SU-DHL-6 (cell line): ENCODE measurements around the gene GTF3C1.

Experiments
- H2AFZ ChIP-seq: fragments of 200-600 bp; sonication (generic); 2 replicates; pipeline ENCODE4 v1.6.1; 2014; ENCODE audit warnings: low read depth, mild to moderate bottlenecking, moderate library complexity, mixed read lengths, antibody characterized with exemption, low read length; ENCODE audit not compliant: severe bottlenecking
- H3F3A ChIP-seq: fragments of 200-600 bp; shearing (Covaris generic); 2 replicates; pipeline ENCODE4 v1.6.0; 2016; ENCODE audit warnings: antibody characterized with exemption, mild to moderate bottlenecking; ENCODE audit not compliant: insufficient read depth
- H3K27ac ChIP-seq: fragments of 200-600 bp; sonication (generic); 2 replicates; pipeline ENCODE4 v1.5.1; 2016; ENCODE audit warnings: low read depth, mild to moderate bottlenecking, low read length, moderate library complexity, mixed read lengths
- H3K27me3 ChIP-seq: fragments of 200-600 bp; sonication (generic), shearing (Covaris generic); 2 replicates; pipeline ENCODE4 v1.6.0; 2014; ENCODE audit warnings: mild to moderate bottlenecking, low read length
- H3K36me3 ChIP-seq: fragments of 200-600 bp; sonication (generic); 2 replicates; pipeline ENCODE4 v1.6.1; 2014; ENCODE audit warnings: mild to moderate bottlenecking, low read length, mixed read lengths
- H3K4me2 ChIP-seq: fragments of 300-600, 200-600 bp; shearing (Covaris generic), sonication (generic); 2 replicates; pipeline ENCODE4 v1.6.0; 2014; ENCODE audit warnings: low read length, low read depth, mild to moderate bottlenecking; ENCODE audit not compliant: poor library complexity, severe bottlenecking
- H3K4me3 ChIP-seq: fragments of 200-600 bp; sonication (generic); 2 replicates; pipeline ENCODE4 v1.5.1; 2014; ENCODE audit warnings: antibody characterized with exemption, low read length, mild to moderate bottlenecking, mixed read lengths; ENCODE audit not compliant: insufficient read depth, poor library complexity, severe bottlenecking
- H3K79me2 ChIP-seq: fragments of 200-600 bp; sonication (generic); 2 replicates; pipeline ENCODE4 v1.6.1; 2014; ENCODE audit warnings: mild to moderate bottlenecking, low read length, moderate library complexity; ENCODE audit not compliant: insufficient read depth
- H3K9ac ChIP-seq: fragments of 200-600 bp; sonication (generic); 2 replicates; pipeline ENCODE4 v1.7.0; 2014; ENCODE audit warnings: mild to moderate bottlenecking, low read length
- H3K9me2 ChIP-seq: fragments of 200-600 bp; sonication (generic); replicated peaks from 2 replicates; pipeline ENCODE4 v1.6.1; 2014; ENCODE audit warnings: low read length; ENCODE audit not compliant: insufficient read depth
- H3K9me3 ChIP-seq: fragments of 200-600 bp; sonication (generic); 2 replicates; pipeline ENCODE4 v1.6.1; 2014; ENCODE audit warnings: low read length, mixed read lengths; ENCODE audit not compliant: insufficient read depth
- H4K20me1 ChIP-seq: fragments of 200-600 bp; sonication (generic); 2 replicates; pipeline ENCODE4 v1.6.1; 2014; ENCODE audit warnings: low read depth, mild to moderate bottlenecking, antibody characterized with exemption, low read length, moderate library complexity, mixed read lengths
- CTCF ChIP-seq: fragments of 200-600 bp; sonication (generic); IDR thresholded peaks from one replicate; pipeline ENCODE4 v1.5.1; 2017; ENCODE audit warnings: antibody characterized with exemption, mild to moderate bottlenecking, low read length, moderate library complexity; ENCODE audit not compliant: insufficient read depth, poor library complexity, severe bottlenecking
- EZH2phosphoT487 ChIP-seq: fragments of 200-600 bp; sonication (generic), shearing (Covaris generic); conservative IDR thresholded peaks from 2 replicates; pipeline ENCODE4 v1.6.1; 2018; ENCODE audit warnings: mild to moderate bottlenecking, antibody characterized with exemption, low read length, moderate library complexity, mixed read lengths

GTF3C1 gene

GRCh38 chr16:27561216-27561615, 11.5 kb upstream of the GTF3C1 start:
- Histone ChIP-seq H3K9ac (no peak overlapping the region), H3K9me3 (no peaks in the 10 kb centered on the region), H3K9me2 (no peaks in the 10 kb centered on the region), H3K27me3 (no peaks in the 10 kb centered on the region), H3K4me2 (no peak overlapping the region), H3K4me3 (no peak overlapping the region), H4K20me1 (no peaks in the 10 kb centered on the region), H3K27ac (no peak overlapping the region), H3K36me3 (no peaks in the 10 kb centered on the region), H2AFZ (no peak overlapping the region), H3F3A (no peaks in the 10 kb centered on the region), H3K79me2 (no peaks in the 10 kb centered on the region)
- TF ChIP-seq EZH2phosphoT487 (no peak), CTCF (no peak)

- Histone ChIP-seq H2AFZ (no peak overlapping the region), H4K20me1 (no peaks in the 10 kb centered on the region), H3K9ac (no peak overlapping the region), H3K27ac (no peak overlapping the region), H3K27me3 (no peaks in the 10 kb centered on the region), H3K4me2 (no peak overlapping the region), H3K9me2 (no peaks in the 10 kb centered on the region), H3K36me3 (no peaks in the 10 kb centered on the region), H3K9me3 (no peaks in the 10 kb centered on the region), H3K4me3 (no peak overlapping the region), H3K79me2 (no peaks in the 10 kb centered on the region), H3F3A (no peaks in the 10 kb centered on the region)
- TF ChIP-seq CTCF (no peak), EZH2phosphoT487 (no peak)
Observed at GRCh38 chr16:27558932-27559331, 9.2 kb upstream of the GTF3C1 start.

GRCh38 chr16:27558434-27558833, 8.7 kb upstream of the GTF3C1 start:
- Histone ChIP-seq H2AFZ (no peak overlapping the region), H3K79me2 (no peaks in the 10 kb centered on the region), H4K20me1 (no peaks in the 10 kb centered on the region)

More at GRCh38 chr16:27558434-27558833, 8.7 kb upstream of the GTF3C1 start:
- no peak overlapping the region for H3K9ac ChIP-seq
- no peak for TF ChIP-seq EZH2phosphoT487
- no peak for TF ChIP-seq CTCF
- no peaks in the 10 kb centered on the region for H3K27me3 ChIP-seq
- no peak overlapping the region for H3K4me2 ChIP-seq
- no peaks in the 10 kb centered on the region for H3F3A ChIP-seq
- no peaks in the 10 kb centered on the region for H3K9me2 ChIP-seq
- H3K27ac ChIP-seq = no peak overlapping the region
- H3K36me3 ChIP-seq = no peaks in the 10 kb centered on the region
- no peaks in the 10 kb centered on the region for H3K9me3 ChIP-seq
- H3K4me3 ChIP-seq = no peak overlapping the region
